Left lung (tissue), 10 donors: Measurements from ENCODE around the gene PTPN22. TPM values are rescaled to one million over a fixed set of nuclear protein-coding genes. Genes with fewer than 3 reads are reported as not detected.

Source experiments
- ATAC-seq: fragments of 200-7000 bp; cut with Tn5 transposase; one replicate; pipeline ENCODE4 v1.9.1; 2020; ENCODE audit warnings: moderate library complexity
- DNase-seq, 4 donors: peaks; one replicate each; pipeline ENCODE4 v3.0.0-alpha.2; 2013 to 2020
- H3K27ac ChIP-seq, 2 donors: fragments of 200-600 bp; sonication (generic) in 1 of 2; one replicate each; pipeline versions ENCODE4 v1.5.0 to v1.8.0; 2020 to 2021
- H3K27me3 ChIP-seq, 2 donors: fragments of 200-600 bp; sonication (generic) in 1 of 2; one replicate each; pipeline versions ENCODE4 v1.5.0 to v1.8.0; 2020 to 2021
- H3K36me3 ChIP-seq, 2 donors: fragments of 200-600 bp; sonication (generic) in 1 of 2; one replicate each; pipeline versions ENCODE4 v1.5.0 to v1.8.0; 2020 to 2021
- H3K4me1 ChIP-seq, 2 donors: fragments of 200-600 bp; one replicate each; pipeline ENCODE4 v1.8.0; 2021
- H3K4me3 ChIP-seq, 2 donors: fragments of 200-600 bp; sonication (generic) in 1 of 2; one replicate each; pipeline versions ENCODE4 v1.5.0 to v1.8.0; 2020 to 2021; ENCODE audit warnings: mild to moderate bottlenecking in 1 of 2
- H3K9me3 ChIP-seq, 2 donors: fragments of 200-600 bp; sonication (generic) in 1 of 2; one replicate each; pipeline versions ENCODE4 v1.5.0 to v1.8.0; 2020 to 2021
- intact Hi-C, 2 donors: fragments of 100-400 bp; cut with DNase I; formaldehyde crosslinking; loops; one replicate each; pipeline versions ENCODE4 v1.11.2 to v1.14.2; 2022
- polyA plus RNA-seq, 6 donors: library from polyadenylated mRNA; unstranded; fragments of 120-200 nt; gene quantifications; one replicate each; pipeline ENCODE4 v1.2.1, GENCODE V29; 2013; ENCODE audit not compliant: insufficient read length in 6 of 6
- total RNA-seq, 2 donors: library from RNA; stranded (reverse); fragmentation: NEBNext Ultra II Directional; extraction: Animal tissue kit (Norgen Biotek cat#: 25700); gene quantifications; one replicate each; pipeline ENCODE4 v1.2.1, GENCODE V29; 2021
- TF ChIP-seq, protein P1 (sequence below), 2 donors: fragments of 200-600 bp; sonication (generic) in 1 of 2; IDR thresholded peaks; one replicate each; pipeline versions ENCODE4 v1.5.0 to v1.8.0; 2021; ENCODE audit warnings: antibody characterized with exemption in 2 of 2
- donor health status: DM: no; HTN: yes; CAD: no.
- donor health status: DM: no; HTN: no; CAD: no.

The PTPN22 gene
- total and polyA plus RNA-seq, 8 donors: 0.62 to 10.0 (median 0.93) TPM

DNA sequence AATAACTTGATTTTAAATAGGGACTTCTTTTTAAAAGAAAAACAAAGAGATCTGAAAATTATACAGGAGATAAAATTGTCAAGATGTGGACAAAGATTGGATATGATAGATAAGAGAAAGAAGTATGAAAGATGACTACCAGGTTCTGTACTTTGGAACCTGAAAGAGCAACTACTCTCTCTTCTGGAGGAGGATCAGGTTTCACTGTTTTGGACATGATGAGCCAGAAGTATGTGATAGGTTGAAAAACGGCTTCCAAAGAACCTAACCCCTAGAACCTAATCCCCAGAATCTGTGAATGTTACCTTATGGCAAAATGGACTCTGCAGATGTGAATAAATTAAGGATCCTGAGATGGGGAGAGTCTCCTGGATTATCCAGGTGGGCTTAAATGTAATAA is 85.4 kb downstream of the PTPN22 start:
- H3K9me3 ChIP-seq: no peaks in the 10 kb centered on the region
- ATAC-seq (no peak), DNase-seq (no peak)
- H3K4me3 ChIP-seq: no peak overlapping the region
- TF ChIP-seq, protein P1, sequence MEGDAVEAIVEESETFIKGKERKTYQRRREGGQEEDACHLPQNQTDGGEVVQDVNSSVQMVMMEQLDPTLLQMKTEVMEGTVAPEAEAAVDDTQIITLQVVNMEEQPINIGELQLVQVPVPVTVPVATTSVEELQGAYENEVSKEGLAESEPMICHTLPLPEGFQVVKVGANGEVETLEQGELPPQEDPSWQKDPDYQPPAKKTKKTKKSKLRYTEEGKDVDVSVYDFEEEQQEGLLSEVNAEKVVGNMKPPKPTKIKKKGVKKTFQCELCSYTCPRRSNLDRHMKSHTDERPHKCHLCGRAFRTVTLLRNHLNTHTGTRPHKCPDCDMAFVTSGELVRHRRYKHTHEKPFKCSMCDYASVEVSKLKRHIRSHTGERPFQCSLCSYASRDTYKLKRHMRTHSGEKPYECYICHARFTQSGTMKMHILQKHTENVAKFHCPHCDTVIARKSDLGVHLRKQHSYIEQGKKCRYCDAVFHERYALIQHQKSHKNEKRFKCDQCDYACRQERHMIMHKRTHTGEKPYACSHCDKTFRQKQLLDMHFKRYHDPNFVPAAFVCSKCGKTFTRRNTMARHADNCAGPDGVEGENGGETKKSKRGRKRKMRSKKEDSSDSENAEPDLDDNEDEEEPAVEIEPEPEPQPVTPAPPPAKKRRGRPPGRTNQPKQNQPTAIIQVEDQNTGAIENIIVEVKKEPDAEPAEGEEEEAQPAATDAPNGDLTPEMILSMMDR (IDR thresholded peaks at IDR 0.05): no peak
- intact Hi-C loops: no loop called here
- peak overlapping the region in 1 of 2 donors; percentile 87 for H3K27ac ChIP-seq
- H3K4me1 ChIP-seq: peaks cover 26 to 66% of the 10 kb centered on the region in 2 donors
- H3K36me3 ChIP-seq: no peaks in the 10 kb centered on the region
- no peaks in the 10 kb centered on the region for H3K27me3 ChIP-seq

DNA sequence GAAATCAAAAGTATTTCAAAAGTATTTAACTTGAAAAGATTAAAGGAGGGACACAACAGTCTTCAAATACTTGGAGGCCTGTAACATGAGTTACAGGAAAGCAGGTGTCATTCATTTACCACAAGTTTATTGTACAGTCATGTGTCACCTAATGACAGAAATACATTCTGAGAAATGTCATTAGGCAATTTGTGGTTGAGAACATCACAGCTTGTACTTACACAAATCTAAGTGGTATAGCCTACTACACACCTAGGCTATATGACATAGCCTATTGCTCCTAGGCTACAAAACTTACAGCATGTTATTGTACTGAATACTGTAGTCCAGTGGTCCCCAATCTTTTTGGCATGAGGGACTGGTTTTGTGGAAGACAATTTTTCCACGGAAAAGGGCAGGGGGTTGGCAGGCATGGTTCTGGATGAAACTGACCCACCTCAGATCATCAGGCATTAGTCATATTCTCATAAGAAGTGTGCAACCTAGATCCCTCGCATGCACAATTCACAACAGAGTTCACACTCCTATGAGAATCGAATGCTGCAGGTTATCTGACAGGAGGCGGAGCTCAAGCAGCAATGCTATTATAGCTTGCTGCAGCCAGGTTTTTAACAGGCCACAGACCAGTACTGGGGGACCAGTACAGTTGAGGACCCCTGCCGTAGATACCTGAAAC is 87.3 kb downstream of the PTPN22 start:
- ATAC-seq (peak; percentile 50), DNase-seq (no peak)
- H3K9me3 ChIP-seq: no peaks in the 10 kb centered on the region
- H3K4me3 ChIP-seq: no peak overlapping the region
- H3K27me3 ChIP-seq: no peaks in the 10 kb centered on the region
- intact Hi-C loops: no loop called here
- TF ChIP-seq, protein P1 (IDR thresholded peaks at IDR 0.05): no peak
- H3K36me3 ChIP-seq: no peaks in the 10 kb centered on the region
- H3K4me1 ChIP-seq: peaks cover 34 to 79% of the 10 kb centered on the region in 2 donors
- H3K27ac ChIP-seq: peak overlapping the region in 1 of 2 donors; percentile 87

DNA sequence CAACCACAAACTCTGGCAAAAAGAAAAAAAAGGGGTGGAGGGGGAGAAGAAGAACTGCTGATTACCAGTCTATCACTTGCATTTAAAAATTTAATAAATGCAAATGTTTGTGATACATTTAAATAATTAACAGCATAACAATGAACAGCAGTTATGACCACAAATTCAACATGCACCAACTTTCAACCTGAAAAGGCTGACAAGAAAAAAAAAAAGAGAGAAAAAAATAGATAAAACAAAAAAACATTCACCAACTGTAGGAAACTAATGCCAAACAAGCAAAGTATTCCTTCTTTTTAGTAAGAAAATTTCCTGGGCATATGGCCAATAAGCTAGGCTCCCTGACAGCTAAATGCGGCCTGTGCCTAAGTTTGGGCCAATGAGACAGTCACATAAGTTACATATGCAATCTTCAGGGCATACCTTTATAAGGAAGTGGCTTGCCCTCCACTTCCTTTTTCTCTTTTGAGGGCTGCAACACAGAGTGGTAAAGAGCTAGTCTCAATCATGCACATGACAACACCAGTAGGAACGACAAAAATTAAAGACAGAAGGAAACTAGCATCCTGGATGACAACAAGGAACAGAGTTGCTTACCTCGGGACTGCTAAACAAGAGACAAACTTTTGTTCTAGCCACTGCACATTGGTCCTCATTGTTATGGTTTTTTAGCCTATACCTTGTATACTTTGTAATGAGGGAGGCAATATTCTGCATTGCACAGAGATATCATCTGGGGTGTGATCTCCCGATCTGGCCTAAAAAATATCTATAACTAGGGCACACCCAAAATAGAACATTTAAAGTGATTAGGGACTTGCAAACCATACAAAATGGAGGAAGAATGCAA is 88.0 kb downstream of the PTPN22 start:
- Histone ChIP-seq H3K36me3 (no peaks in the 10 kb centered on the region), H3K9me3 (no peaks in the 10 kb centered on the region), H3K4me3 (no peak overlapping the region), H3K27ac (peak overlapping the region; percentile 5 to 87), H3K4me1 (peaks cover 34 to 72% of the 10 kb centered on the region in 2 donors), H3K27me3 (no peaks in the 10 kb centered on the region)
- intact Hi-C loops: no loop called here
- TF ChIP-seq, protein P1 (IDR thresholded peaks at IDR 0.05): no peak
- DNase-seq (peak in 3 of 4 donors; percentile 38 to 53 (median 39)), ATAC-seq (peak; percentile 88)

DNA sequence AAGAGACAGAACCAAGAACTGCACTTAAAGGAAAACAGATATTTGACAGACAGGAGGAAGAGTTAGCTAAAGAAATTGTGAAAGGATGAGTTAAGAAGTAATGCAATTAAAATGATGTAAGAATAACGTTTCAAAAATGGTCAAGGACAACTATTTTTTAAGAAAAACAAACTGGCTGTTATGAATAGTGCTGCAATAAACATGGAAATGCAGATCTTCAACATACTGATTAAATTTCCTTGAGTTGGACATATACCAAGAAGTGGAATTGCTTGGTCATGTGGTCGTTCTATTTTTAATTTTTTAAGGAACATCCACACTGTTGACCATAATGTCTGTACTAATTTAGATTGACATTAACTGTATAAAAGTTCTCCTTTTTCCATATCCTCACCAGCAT is 89.1 kb downstream of the PTPN22 start:
- DNase-seq: peak in 1 of 4 donors; percentile 17
- no peaks in the 10 kb centered on the region for H3K27me3 ChIP-seq
- H3K4me3 ChIP-seq: no peak overlapping the region
- TF ChIP-seq, protein P1 (IDR thresholded peaks at IDR 0.05): no peak
- intact Hi-C loops: no loop called here
- no peaks in the 10 kb centered on the region for H3K36me3 ChIP-seq
- no peak for ATAC-seq
- H3K27ac ChIP-seq: peak overlapping the region; percentile 5 to 87
- H3K9me3 ChIP-seq: no peaks in the 10 kb centered on the region
- H3K4me1 ChIP-seq: peaks cover 34 to 67% of the 10 kb centered on the region in 2 donors
